MM.1S (cell line): ENCODE data around the gene RINL.
"Not testable (repeated sequence)": the region's sequence is repeated elsewhere in the genome, so short reads cannot be mapped to it uniquely, and the experiment has no call there.

ENCODE experiments used
- DNase-seq: peaks from one replicate; pipeline ENCODE4 v3.0.0-alpha.2; 2015
- H2AFZ ChIP-seq: fragments of 300-600 bp; sonication (generic); 2 replicates; pipeline ENCODE4 v1.6.0; 2016; ENCODE audit warnings: antibody characterized with exemption, low read length
- H3F3A ChIP-seq: fragments of 300-600 bp; sonication (generic); 2 replicates; pipeline ENCODE4 v1.6.1; 2016; ENCODE audit warnings: mild to moderate bottlenecking, antibody characterized with exemption, low read length, moderate library complexity, mixed read lengths; ENCODE audit not compliant: insufficient read depth
- H3K27ac ChIP-seq: fragments of 300-600 bp; sonication (generic); 2 replicates; pipeline ENCODE4 v1.5.1; 2016; ENCODE audit warnings: mild to moderate bottlenecking, low read length
- H3K27me3 ChIP-seq: fragments of 300-600 bp; sonication (generic); replicated peaks from 2 replicates; pipeline ENCODE4 v1.6.0; 2016; ENCODE audit warnings: low read length; ENCODE audit not compliant: insufficient read depth
- H3K36me3 ChIP-seq: fragments of 300-600 bp; sonication (generic); replicated peaks from 2 replicates; pipeline ENCODE4 v1.6.1; 2016; ENCODE audit warnings: mild to moderate bottlenecking, low read length, mixed read lengths; ENCODE audit not compliant: insufficient read depth
- H3K4me1 ChIP-seq: fragments of 300-600 bp; sonication (generic); 2 replicates; pipeline ENCODE4 v1.6.1; 2016; ENCODE audit warnings: low read length, mixed read lengths
- H3K4me2 ChIP-seq: fragments of 300-600 bp; sonication (generic); 2 replicates; pipeline ENCODE4 v1.6.0; 2016; ENCODE audit warnings: low read depth, low read length
- H3K4me3 ChIP-seq: fragments of 300-600 bp; sonication (generic); 2 replicates; pipeline ENCODE4 v1.5.1; 2016; ENCODE audit warnings: low read length, mixed read lengths
- H3K79me2 ChIP-seq: fragments of 300-600 bp; sonication (generic); 2 replicates; pipeline ENCODE4 v1.6.1; 2016; ENCODE audit warnings: mixed run types, low read length, mixed read lengths
- H3K9ac ChIP-seq: fragments of 300-600 bp; sonication (generic); 2 replicates; pipeline ENCODE4 v1.6.1; 2016; ENCODE audit warnings: low read length, mixed read lengths
- H3K9me2 ChIP-seq: fragments of 300-600 bp; sonication (generic); replicated peaks from 2 replicates; pipeline ENCODE4 v1.6.1; 2016; ENCODE audit warnings: mild to moderate bottlenecking, low read length, mixed read lengths; ENCODE audit not compliant: insufficient read depth
- H3K9me3 ChIP-seq: fragments of 300-600 bp; sonication (generic); replicated peaks from 2 replicates; pipeline ENCODE4 v1.6.1; 2016; ENCODE audit warnings: mild to moderate bottlenecking, low read length, mixed read lengths; ENCODE audit not compliant: insufficient read depth
- H4K20me1 ChIP-seq: fragments of 300-600 bp; sonication (generic); 2 replicates; pipeline ENCODE4 v1.6.1; 2016; ENCODE audit warnings: mild to moderate bottlenecking, low read length, moderate library complexity, mixed read lengths; ENCODE audit not compliant: insufficient read depth
- EZH2 ChIP-seq: fragments of 300-600 bp; sonication (generic); optimal IDR thresholded peaks from 2 replicates; pipeline ENCODE3; 2017; ENCODE audit warnings: low read depth, mild to moderate bottlenecking, antibody characterized with exemption, low read length, mixed read lengths
- EZH2phosphoT487 ChIP-seq: fragments of 300-600 bp; sonication (generic); IDR thresholded peaks from 2 replicates; pipeline ENCODE4 v1.6.1; 2018; ENCODE audit warnings: antibody characterized with exemption, low read length
- TF ChIP-seq, protein P1 (sequence below): fragments of 300-600 bp; sonication (generic); IDR thresholded peaks from 2 replicates; pipeline ENCODE4 v1.5.1; 2016; ENCODE audit warnings: antibody characterized with exemption, low read length, mixed read lengths

Gene RINL

DNA sequence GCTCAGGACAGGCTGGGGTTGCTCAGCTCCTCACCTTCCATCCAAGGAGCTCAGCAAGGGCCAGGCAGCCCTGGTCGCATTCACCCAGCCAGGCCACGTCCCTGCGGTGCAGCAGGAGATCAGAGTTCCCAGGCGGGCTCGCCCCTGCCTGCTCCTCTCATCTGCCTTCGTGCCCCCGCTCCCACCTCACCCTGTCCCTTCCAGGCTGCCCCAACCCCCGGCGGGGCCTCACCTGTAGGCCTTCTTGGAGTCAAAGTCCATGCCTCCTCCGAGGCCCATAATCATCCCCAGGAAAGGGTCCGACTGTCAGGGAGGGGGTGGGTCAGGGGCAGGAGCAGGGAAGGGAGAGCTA is 1.3 kb upstream of the RINL start:
- Histone ChIP-seq H3K36me3 (no peaks in the 10 kb centered on the region), H3F3A (peaks cover 21% of the 10 kb centered on the region), H3K9ac (peak overlapping the region; percentile 89; the same call in 1 of the 2 replicates), H3K9me2 (no peaks in the 10 kb centered on the region), H3K79me2 (no peaks in the 10 kb centered on the region; the same call in 1 of the 2 replicates), H3K4me1 (peaks cover 18% of the 10 kb centered on the region), H3K9me3 (no peaks in the 10 kb centered on the region), H3K27me3 (no peaks in the 10 kb centered on the region), H3K27ac (peak overlapping the region; percentile 95; the same call in 1 of the 2 replicates), H3K4me2 (peak overlapping the region; percentile 100; the same call in 1 of the 2 replicates), H3K4me3 (no peak overlapping the region), H4K20me1 (no peaks in the 10 kb centered on the region), H2AFZ (no peak overlapping the region)
- TF ChIP-seq EZH2 (no peak), EZH2phosphoT487 (no peak)
- TF ChIP-seq, protein P1, sequence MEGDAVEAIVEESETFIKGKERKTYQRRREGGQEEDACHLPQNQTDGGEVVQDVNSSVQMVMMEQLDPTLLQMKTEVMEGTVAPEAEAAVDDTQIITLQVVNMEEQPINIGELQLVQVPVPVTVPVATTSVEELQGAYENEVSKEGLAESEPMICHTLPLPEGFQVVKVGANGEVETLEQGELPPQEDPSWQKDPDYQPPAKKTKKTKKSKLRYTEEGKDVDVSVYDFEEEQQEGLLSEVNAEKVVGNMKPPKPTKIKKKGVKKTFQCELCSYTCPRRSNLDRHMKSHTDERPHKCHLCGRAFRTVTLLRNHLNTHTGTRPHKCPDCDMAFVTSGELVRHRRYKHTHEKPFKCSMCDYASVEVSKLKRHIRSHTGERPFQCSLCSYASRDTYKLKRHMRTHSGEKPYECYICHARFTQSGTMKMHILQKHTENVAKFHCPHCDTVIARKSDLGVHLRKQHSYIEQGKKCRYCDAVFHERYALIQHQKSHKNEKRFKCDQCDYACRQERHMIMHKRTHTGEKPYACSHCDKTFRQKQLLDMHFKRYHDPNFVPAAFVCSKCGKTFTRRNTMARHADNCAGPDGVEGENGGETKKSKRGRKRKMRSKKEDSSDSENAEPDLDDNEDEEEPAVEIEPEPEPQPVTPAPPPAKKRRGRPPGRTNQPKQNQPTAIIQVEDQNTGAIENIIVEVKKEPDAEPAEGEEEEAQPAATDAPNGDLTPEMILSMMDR, result no peak
- no peak for DNase-seq

DNA sequence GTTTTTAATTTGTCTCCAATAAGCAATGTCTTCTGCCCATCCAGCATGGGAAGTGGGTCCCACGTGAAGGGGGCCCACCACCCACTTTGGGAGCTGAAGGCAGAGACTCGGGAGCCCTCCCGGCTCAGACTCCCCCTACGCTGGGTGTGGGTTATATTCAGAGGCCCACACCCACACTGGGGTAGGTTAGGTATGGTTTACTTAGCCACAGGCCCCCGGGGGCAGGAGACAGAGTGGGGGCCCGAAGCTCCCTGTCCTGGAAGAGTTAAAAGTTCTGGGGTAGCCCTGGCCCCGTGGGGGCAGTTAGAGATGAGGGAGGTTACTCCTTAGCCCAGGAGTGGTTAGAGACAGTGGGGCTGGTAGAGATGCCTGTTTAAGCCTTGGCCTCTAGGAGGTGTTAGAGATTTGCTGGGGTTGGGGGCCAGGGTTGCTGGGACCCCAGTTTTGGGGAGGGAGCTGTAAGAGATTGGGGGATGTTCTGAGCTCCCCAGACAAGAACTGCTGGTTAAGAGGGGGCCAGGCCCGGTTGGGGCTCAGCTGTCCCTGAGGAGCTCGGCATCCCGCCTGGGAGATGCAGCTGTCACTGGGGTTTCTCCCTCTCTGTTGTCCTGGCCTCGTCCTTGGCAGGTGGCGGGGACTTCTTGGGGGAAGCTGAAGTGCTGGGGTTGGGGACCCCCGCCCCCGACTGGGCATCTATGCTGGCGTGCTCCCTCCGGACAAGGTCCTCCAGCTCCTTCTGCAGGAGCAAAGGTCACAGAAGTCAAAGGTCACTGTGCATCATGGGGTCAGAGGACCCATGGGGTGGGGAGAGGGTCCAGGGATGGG is 712 bp upstream of the RINL start:
- H3K4me2 ChIP-seq, result peak overlapping the region; percentile 100
- peak overlapping the region; percentile 75 for H2AFZ ChIP-seq
- H3K4me3 ChIP-seq, result peak overlapping the region; percentile 66
- no peaks in the 10 kb centered on the region for H3K36me3 ChIP-seq
- no peaks in the 10 kb centered on the region for H3K9me2 ChIP-seq
- H3K79me2 ChIP-seq, result no peaks in the 10 kb centered on the region; the same call in 1 of the 2 replicates
- H4K20me1 ChIP-seq, result no peaks in the 10 kb centered on the region
- no peaks in the 10 kb centered on the region for H3K27me3 ChIP-seq
- TF ChIP-seq EZH2phosphoT487, result no peak
- TF ChIP-seq, protein P1, result peak; percentile 28
- TF ChIP-seq EZH2, result no peak
- H3K27ac ChIP-seq, result peak overlapping the region; percentile 95
- peaks cover 21% of the 10 kb centered on the region for H3F3A ChIP-seq
- no peaks in the 10 kb centered on the region for H3K9me3 ChIP-seq
- H3K4me1 ChIP-seq, result peaks cover 18% of the 10 kb centered on the region
- no peak for DNase-seq
- H3K9ac ChIP-seq, result peak overlapping the region; percentile 89

DNA sequence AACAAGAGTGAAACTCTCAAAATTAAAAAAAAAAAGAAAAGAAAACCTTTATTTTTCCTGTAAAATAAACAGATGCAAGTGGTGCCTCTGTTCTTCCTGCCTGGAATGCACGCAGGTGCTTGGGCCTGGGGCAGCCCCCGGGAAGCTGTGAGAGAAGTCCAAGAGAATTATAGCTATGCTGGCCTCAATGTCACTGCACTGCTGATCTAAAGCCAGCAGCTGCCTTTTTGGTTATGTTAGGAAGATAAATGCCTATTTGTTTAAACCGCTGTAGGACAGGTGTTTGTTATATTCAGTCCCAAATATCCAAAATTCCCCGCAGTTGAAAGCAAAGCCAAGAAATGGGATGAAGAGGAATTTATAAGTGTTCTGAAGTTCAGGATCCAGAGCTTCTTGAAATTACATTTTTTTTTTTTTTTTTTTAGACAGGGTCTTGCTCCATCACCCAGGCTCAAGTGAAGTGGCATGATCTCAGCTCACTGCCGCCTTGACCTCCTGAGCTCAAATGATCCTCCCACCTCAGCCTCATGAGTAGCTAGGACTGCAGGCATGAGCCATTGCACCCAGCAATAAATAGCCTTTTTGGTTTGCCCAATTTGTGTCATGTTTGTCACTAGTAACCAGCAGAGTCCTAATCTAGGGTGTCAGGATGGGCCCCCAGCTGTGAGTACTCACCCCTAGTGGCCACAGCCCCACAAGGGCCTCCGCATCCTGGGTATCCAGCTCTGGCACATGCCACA is 2.2 kb downstream of the RINL start:
- DNase-seq, result no peak
- H3K9me3 ChIP-seq, result no peaks in the 10 kb centered on the region
- H3K9me2 ChIP-seq, result no peaks in the 10 kb centered on the region
- peaks cover 18% of the 10 kb centered on the region for H3K4me1 ChIP-seq
- no peaks in the 10 kb centered on the region for H4K20me1 ChIP-seq
- no peak overlapping the region for H3K4me2 ChIP-seq
- H3K4me3 ChIP-seq, result no peak overlapping the region
- no peak overlapping the region for H2AFZ ChIP-seq
- TF ChIP-seq EZH2phosphoT487, result no peak
- TF ChIP-seq, protein P1, result no peak
- H3K79me2 ChIP-seq, result no peaks in the 10 kb centered on the region; the same call in 1 of the 2 replicates
- H3F3A ChIP-seq, result peaks cover 21% of the 10 kb centered on the region
- H3K27ac ChIP-seq, result no peak overlapping the region
- no peaks in the 10 kb centered on the region for H3K27me3 ChIP-seq
- H3K9ac ChIP-seq, result no peak overlapping the region
- H3K36me3 ChIP-seq, result no peaks in the 10 kb centered on the region

DNA sequence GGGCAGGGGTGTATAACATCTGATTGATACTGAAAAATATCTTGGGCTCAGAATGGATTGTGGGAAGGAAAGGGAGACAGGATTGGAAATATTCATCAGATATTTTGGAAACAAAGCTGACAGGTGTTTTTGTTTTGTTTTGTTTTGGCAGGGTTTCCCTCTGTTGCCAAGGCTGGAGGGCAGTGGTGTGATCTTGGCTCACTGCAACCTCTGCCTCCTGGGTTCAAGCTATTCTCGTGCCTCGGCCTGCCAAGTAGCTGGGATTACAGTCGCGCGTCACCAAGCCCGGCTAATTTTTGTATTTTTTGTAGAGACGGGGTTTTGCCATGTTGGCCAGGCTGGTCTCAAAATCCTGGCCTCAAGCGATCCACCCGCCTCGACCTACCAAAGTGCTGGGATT is 4.7 kb downstream of the RINL start:
- H2AFZ ChIP-seq, H3K4me2 ChIP-seq, H3K9ac ChIP-seq, H4K20me1 ChIP-seq, H3K36me3 ChIP-seq, H3K9me3 ChIP-seq, H3K27me3 ChIP-seq, H3K9me2 ChIP-seq, H3K27ac ChIP-seq, H3K4me1 ChIP-seq, H3K79me2 ChIP-seq, H3K4me3 ChIP-seq, DNase-seq: not testable (repeated sequence)
- peaks cover 13% of the 10 kb centered on the region for H3F3A ChIP-seq
